ENCODE data around the gene C1orf50. TPM values are rescaled to one million over a fixed set of nuclear protein-coding genes. Genes with fewer than 3 reads are reported as not detected.
"Not testable (repeated sequence)": the region's sequence is repeated elsewhere in the genome, so short reads cannot be mapped to it uniquely, and the experiment has no call there.

Gene C1orf50
- total RNA-seq, 1 experiment from 2014 or later, result 0.57 TPM

GRCh38 chr1:42783092-42783491 is 16.0 kb downstream of the C1orf50 start:
- no peak for DNase-seq (ENCODE audit: low read depth)
- in situ Hi-C loops (cut with HindIII; ENCODE audit: low pct_unique_long_range_greater_than_20kb, low sequenced_read_pairs), result no loop called here

GRCh38 chr1:42784547-42784945 is 17.5 kb downstream of the C1orf50 start:
- DNase-seq (ENCODE audit: low read depth), result no peak
- in situ Hi-C loops (cut with HindIII; ENCODE audit: low pct_unique_long_range_greater_than_20kb, low sequenced_read_pairs), result no loop called here

GRCh38 chr1:42784946-42785693 is 18.1 kb downstream of the C1orf50 start, which contains the start of gene TMEM269:
Gene TMEM269 (plus strand): TSS chr1:42784991. CDS start chr1:42789894, 4,903 bp downstream.
- no peak for DNase-seq (ENCODE audit: low read depth)

GRCh38 chr1:42786097-42786496 is 19.0 kb downstream of the C1orf50 start:
- DNase-seq (ENCODE audit: low read depth), result no peak
- in situ Hi-C loops (cut with HindIII; ENCODE audit: low pct_unique_long_range_greater_than_20kb, low sequenced_read_pairs), result no loop called here

More at GRCh38 chr1:42784946-42785693, 18.1 kb downstream of the C1orf50 start, which contains the start of gene TMEM269:
- in situ Hi-C loops (cut with HindIII; ENCODE audit: low pct_unique_long_range_greater_than_20kb, low sequenced_read_pairs), result no loop called here

- in situ Hi-C loops (cut with HindIII; ENCODE audit: low pct_unique_long_range_greater_than_20kb, low sequenced_read_pairs), result no loop called here
- DNase-seq (ENCODE audit: low read depth), result no peak
These were observed 21.0 kb downstream of the C1orf50 start for GRCh38 chr1:42788021-42788420.

- no peak for DNase-seq (ENCODE audit: low read depth)
- in situ Hi-C loops (cut with HindIII; ENCODE audit: low pct_unique_long_range_greater_than_20kb, low sequenced_read_pairs), result no loop called here
These were observed 26.8 kb downstream of the C1orf50 start for GRCh38 chr1:42793824-42794223.

GRCh38 chr1:42797414-42797813 is 30.4 kb downstream of the C1orf50 start:
- in situ Hi-C loops (cut with HindIII; ENCODE audit: low pct_unique_long_range_greater_than_20kb, low sequenced_read_pairs), result no loop called here
- DNase-seq (ENCODE audit: low read depth), result no peak

- in situ Hi-C loops (cut with HindIII; ENCODE audit: low pct_unique_long_range_greater_than_20kb, low sequenced_read_pairs), result no loop called here
- no peak for DNase-seq (ENCODE audit: low read depth)
These were observed 30.9 kb downstream of the C1orf50 start for GRCh38 chr1:42797979-42798378.

- DNase-seq (ENCODE audit: low read depth), result no peak
- in situ Hi-C loops (cut with HindIII; ENCODE audit: low pct_unique_long_range_greater_than_20kb, low sequenced_read_pairs), result no loop called here
These were observed 34.9 kb downstream of the C1orf50 start for GRCh38 chr1:42801832-42802473.

GRCh38 chr1:42806171-42806570 is 39.1 kb downstream of the C1orf50 start:
- no peak for DNase-seq (ENCODE audit: low read depth)
- in situ Hi-C loops (cut with HindIII; ENCODE audit: low pct_unique_long_range_greater_than_20kb, low sequenced_read_pairs), result no loop called here

- no peak for DNase-seq (ENCODE audit: low read depth)
- in situ Hi-C loops (cut with HindIII; ENCODE audit: low pct_unique_long_range_greater_than_20kb, low sequenced_read_pairs), result no loop called here
These were observed 39.5 kb downstream of the C1orf50 start for GRCh38 chr1:42806593-42806992.

GRCh38 chr1:42807056-42807668 is 40.1 kb downstream of the C1orf50 start:
- DNase-seq (ENCODE audit: low read depth), result no peak
- in situ Hi-C loops (cut with HindIII; ENCODE audit: low pct_unique_long_range_greater_than_20kb, low sequenced_read_pairs), result no loop called here

GRCh38 chr1:42814815-42815214 is 47.8 kb downstream of the C1orf50 start:
- DNase-seq (ENCODE audit: low read depth); in situ Hi-C loops (cut with HindIII; ENCODE audit: low pct_unique_long_range_greater_than_20kb, low sequenced_read_pairs): not testable (repeated sequence)

GRCh38 chr1:42815941-42816584 is 49.0 kb downstream of the C1orf50 start:
- in situ Hi-C loops (cut with HindIII; ENCODE audit: low pct_unique_long_range_greater_than_20kb, low sequenced_read_pairs), result no loop called here
- peak; percentile 3 for DNase-seq (ENCODE audit: low read depth)

- in situ Hi-C loops (cut with HindIII; ENCODE audit: low pct_unique_long_range_greater_than_20kb, low sequenced_read_pairs), result no loop called here
- DNase-seq (ENCODE audit: low read depth), result peak; percentile 91
These were observed 49.8 kb downstream of the C1orf50 start, which contains the start of the genes ERMAP and SVBP for GRCh38 chr1:42816585-42817439. Gene ERMAP (plus strand): TSS chr1:42817122. CDS start chr1:42830449, 13,327 bp downstream. Gene SVBP (minus strand): TSS chr1:42817397. CDS start chr1:42816544, 853 bp downstream.

- in situ Hi-C loops (cut with HindIII; ENCODE audit: low pct_unique_long_range_greater_than_20kb, low sequenced_read_pairs), result no loop called here
- no peak for DNase-seq (ENCODE audit: low read depth)
These were observed 50.4 kb downstream of the C1orf50 start for GRCh38 chr1:42817440-42817767.

- DNase-seq (ENCODE audit: low read depth), result no peak
- in situ Hi-C loops (cut with HindIII; ENCODE audit: low pct_unique_long_range_greater_than_20kb, low sequenced_read_pairs), result no loop called here
These were observed 50.9 kb downstream of the C1orf50 start for GRCh38 chr1:42817976-42818375.

GRCh38 chr1:42820813-42821212 is 53.8 kb downstream of the C1orf50 start:
- in situ Hi-C loops (cut with HindIII; ENCODE audit: low pct_unique_long_range_greater_than_20kb, low sequenced_read_pairs), result no loop called here
- no peak for DNase-seq (ENCODE audit: low read depth)

Data from Caki2 (cell line).